Tibial artery (tissue), 4 donors: ENCODE data around the gene GJC1.

ENCODE experiments used
- DNase-seq, 2 donors: peaks; one replicate each; pipeline ENCODE4 v3.0.0-alpha.2; 2019
- H3K27ac ChIP-seq, 2 donors: fragments of 200-600 bp; sonication (generic) in 1 of 2; 1 replicate in 1 of 2; 2 replicates in 1 of 2; pipeline ENCODE4 v1.5.1; 2018 to 2019; ENCODE audit warnings: mild to moderate bottlenecking in 1 of 2
- H3K27me3 ChIP-seq, 2 donors: fragments of 200-600 bp; sonication (generic) in 1 of 2; one replicate each; pipeline versions ENCODE4 v1.5.1 to v1.6.0; 2016 to 2019
- H3K36me3 ChIP-seq, 3 donors: fragments of 200-600 bp; sonication (generic) in 2 of 3; one replicate each; pipeline ENCODE4 v1.5.1; 2016 to 2019; ENCODE audit warnings: mild to moderate bottlenecking in 2 of 3
- H3K4me1 ChIP-seq, 4 donors: fragments of 200-600 bp; sonication (generic) in 2 of 4; 1 replicate in 3 of 4; 2 replicates in 1 of 4; pipeline ENCODE4 v1.5.1; 2016 to 2019
- H3K4me3 ChIP-seq, 2 donors: fragments of 200-600 bp; sonication (generic) in 1 of 2; 1 replicate in 1 of 2; 2 replicates in 1 of 2; pipeline ENCODE4 v1.5.1; 2018 to 2019; ENCODE audit warnings: mild to moderate bottlenecking in 2 of 2
- H3K9me3 ChIP-seq, 3 donors: fragments of 200-600 bp; sonication (generic) in 1 of 3; one replicate each; pipeline ENCODE4 v1.5.1; 2016 to 2019
- intact Hi-C: fragments of 100-400 bp; cut with DNase I; formaldehyde crosslinking; loops from one replicate; pipeline ENCODE4 v1.15.0; 2023; ENCODE audit warnings: low total_unique reads
- TF ChIP-seq, protein P1 (sequence below), 2 experiments: fragments of 200-600 bp in 1 of 2; fragments of 450-650 bp in 1 of 2; IDR thresholded peaks; one replicate each; pipeline ENCODE4 v1.5.1; 2017 to 2019; ENCODE audit warnings: antibody characterized with exemption in 2 of 2, mild to moderate bottlenecking in 1 of 2, moderate library complexity in 1 of 2

The GJC1 gene

GRCh38 chr17:44772308-44773045, 57.6 kb downstream of the GJC1 start:
- no peak for DNase-seq
- Histone ChIP-seq H3K27ac (no peak overlapping the region), H3K4me1 (peaks cover 0 to 19% (median 14%) of the 10 kb centered on the region in 4 donors), H3K4me3 (no peak overlapping the region), H3K9me3 (no peaks in the 10 kb centered on the region), H3K36me3 (no peaks in the 10 kb centered on the region), H3K27me3 (peaks cover 0 to 65% of the 10 kb centered on the region in 2 donors)
- TF ChIP-seq, protein P1, sequence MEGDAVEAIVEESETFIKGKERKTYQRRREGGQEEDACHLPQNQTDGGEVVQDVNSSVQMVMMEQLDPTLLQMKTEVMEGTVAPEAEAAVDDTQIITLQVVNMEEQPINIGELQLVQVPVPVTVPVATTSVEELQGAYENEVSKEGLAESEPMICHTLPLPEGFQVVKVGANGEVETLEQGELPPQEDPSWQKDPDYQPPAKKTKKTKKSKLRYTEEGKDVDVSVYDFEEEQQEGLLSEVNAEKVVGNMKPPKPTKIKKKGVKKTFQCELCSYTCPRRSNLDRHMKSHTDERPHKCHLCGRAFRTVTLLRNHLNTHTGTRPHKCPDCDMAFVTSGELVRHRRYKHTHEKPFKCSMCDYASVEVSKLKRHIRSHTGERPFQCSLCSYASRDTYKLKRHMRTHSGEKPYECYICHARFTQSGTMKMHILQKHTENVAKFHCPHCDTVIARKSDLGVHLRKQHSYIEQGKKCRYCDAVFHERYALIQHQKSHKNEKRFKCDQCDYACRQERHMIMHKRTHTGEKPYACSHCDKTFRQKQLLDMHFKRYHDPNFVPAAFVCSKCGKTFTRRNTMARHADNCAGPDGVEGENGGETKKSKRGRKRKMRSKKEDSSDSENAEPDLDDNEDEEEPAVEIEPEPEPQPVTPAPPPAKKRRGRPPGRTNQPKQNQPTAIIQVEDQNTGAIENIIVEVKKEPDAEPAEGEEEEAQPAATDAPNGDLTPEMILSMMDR (IDR thresholded peaks at IDR 0.05) = no peak
- intact Hi-C loops = no loop called here

DNA sequence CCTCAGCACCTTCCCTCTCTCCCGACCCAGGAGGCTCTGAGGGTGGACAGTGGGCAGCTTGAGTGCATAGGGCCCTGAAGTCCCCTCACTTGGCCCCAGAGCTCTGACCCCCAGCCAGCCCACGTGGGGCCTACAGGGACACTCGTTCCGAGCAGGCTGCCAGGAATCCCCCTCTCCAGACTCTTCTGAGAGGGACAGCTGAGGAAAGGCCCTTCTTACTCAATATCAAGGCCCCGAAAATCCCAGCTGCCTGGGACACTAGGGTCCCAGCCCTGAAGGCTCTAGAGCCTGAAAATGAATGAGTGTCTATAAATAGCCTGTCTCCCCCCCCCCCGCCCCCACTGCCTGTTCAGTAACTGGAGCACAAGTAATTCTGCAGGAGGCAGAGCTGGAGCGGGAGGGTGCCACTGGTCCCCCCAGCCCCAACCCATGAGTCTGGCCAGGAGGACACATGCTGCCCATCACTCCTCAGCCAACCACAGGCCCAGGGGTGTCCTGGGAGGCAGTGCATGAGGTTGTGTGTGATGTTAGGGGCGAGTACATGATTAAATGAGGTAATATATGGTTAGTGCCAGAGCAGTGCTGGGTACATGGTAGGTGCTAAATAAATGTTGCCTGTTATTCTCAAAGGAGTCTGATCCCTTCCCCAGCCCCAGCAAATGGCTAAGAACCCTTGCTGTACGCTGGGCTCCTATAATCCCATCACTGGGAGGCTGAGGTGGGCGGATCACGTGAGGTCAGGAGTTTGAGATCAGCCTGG, 59.7 kb downstream of the GJC1 start:
- no peak overlapping the region for H3K27ac ChIP-seq
- no peaks in the 10 kb centered on the region for H3K36me3 ChIP-seq
- DNase-seq = no peak
- peaks cover 0 to 77% of the 10 kb centered on the region in 2 donors for H3K27me3 ChIP-seq
- no peaks in the 10 kb centered on the region for H3K9me3 ChIP-seq
- H3K4me3 ChIP-seq = no peak overlapping the region
- TF ChIP-seq, protein P1 (IDR thresholded peaks at IDR 0.05) = no peak
- intact Hi-C loops = no loop called here
- peaks cover 0 to 6% (median 5%) of the 10 kb centered on the region in 4 donors for H3K4me1 ChIP-seq

DNA sequence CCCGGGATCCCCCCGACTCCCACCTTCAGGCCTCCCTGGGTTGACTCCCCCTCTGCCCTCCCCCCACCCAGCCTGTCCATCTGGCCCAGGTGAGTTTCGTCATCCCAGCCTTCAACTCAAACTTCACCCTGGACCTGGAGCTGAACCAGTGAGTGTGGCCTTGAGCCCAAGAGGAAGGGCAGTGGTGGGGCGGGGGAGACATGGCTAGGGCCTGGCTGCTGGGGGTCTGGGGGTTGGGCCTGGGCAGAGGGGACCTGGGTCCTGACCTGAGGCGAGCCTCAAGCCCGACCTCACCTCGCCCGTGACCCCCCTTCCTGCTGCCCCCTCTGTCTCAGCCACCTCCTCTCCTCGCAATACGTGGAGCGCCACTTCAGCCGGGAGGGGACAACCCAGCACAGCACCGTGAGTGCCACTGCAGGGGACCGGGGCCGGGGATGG, 60.4 kb downstream of the GJC1 start:
- H3K27me3 ChIP-seq = peaks cover 0 to 82% of the 10 kb centered on the region in 2 donors
- intact Hi-C loops = loop anchor here (10.0 kb wide), 1 partner anchor 235 kb away; no protein-coding TSS in a partner anchor

GRCh38 chr17:44769230-44769629, 60.9 kb downstream of the GJC1 start:
- no peak overlapping the region for H3K27ac ChIP-seq
- H3K27me3 ChIP-seq = peaks cover 0 to 87% of the 10 kb centered on the region in 2 donors
- H3K9me3 ChIP-seq = no peaks in the 10 kb centered on the region
- no peak for DNase-seq
- H3K4me3 ChIP-seq = no peak overlapping the region
- H3K4me1 ChIP-seq = no peaks in the 10 kb centered on the region
- TF ChIP-seq, protein P1 (IDR thresholded peaks at IDR 0.05) = no peak
- H3K36me3 ChIP-seq = no peaks in the 10 kb centered on the region
- intact Hi-C loops = loop anchor here (10.0 kb wide), 1 partner anchor 236 kb away; no protein-coding TSS in a partner anchor

More for the DNA sequence above, 60.4 kb downstream of the GJC1 start:
- Histone ChIP-seq H3K4me1 (no peaks in the 10 kb centered on the region), H3K4me3 (no peak overlapping the region), H3K27ac (no peak overlapping the region), H3K36me3 (no peaks in the 10 kb centered on the region), H3K9me3 (no peaks in the 10 kb centered on the region)
- no peak for DNase-seq
- TF ChIP-seq, protein P1 (IDR thresholded peaks at IDR 0.05) = no peak

GRCh38 chr17:44768505-44769142, 61.5 kb downstream of the GJC1 start:
- intact Hi-C loops = loop anchor here (10.0 kb wide), 1 partner anchor 236 kb away; no protein-coding TSS in a partner anchor
- Histone ChIP-seq H3K27ac (no peak overlapping the region), H3K4me3 (no peak overlapping the region), H3K27me3 (peaks cover 0 to 88% of the 10 kb centered on the region in 2 donors), H3K9me3 (no peaks in the 10 kb centered on the region), H3K36me3 (no peaks in the 10 kb centered on the region), H3K4me1 (no peaks in the 10 kb centered on the region)
- DNase-seq = no peak
- TF ChIP-seq, protein P1 (IDR thresholded peaks at IDR 0.05) = no peak
